ENCODE data around the gene SHANK2. TPM values are rescaled to one million over a fixed set of nuclear protein-coding genes. Genes with fewer than 3 reads are reported as not detected.
A peak's percentile ranks its signal among the peaks of the same experiment; 100 is the strongest.

Gene SHANK2
- total and polyA plus RNA-seq, 11 donors = under 0.01 to 1.5 (median 0.31) TPM; not detected in 5

DNA sequence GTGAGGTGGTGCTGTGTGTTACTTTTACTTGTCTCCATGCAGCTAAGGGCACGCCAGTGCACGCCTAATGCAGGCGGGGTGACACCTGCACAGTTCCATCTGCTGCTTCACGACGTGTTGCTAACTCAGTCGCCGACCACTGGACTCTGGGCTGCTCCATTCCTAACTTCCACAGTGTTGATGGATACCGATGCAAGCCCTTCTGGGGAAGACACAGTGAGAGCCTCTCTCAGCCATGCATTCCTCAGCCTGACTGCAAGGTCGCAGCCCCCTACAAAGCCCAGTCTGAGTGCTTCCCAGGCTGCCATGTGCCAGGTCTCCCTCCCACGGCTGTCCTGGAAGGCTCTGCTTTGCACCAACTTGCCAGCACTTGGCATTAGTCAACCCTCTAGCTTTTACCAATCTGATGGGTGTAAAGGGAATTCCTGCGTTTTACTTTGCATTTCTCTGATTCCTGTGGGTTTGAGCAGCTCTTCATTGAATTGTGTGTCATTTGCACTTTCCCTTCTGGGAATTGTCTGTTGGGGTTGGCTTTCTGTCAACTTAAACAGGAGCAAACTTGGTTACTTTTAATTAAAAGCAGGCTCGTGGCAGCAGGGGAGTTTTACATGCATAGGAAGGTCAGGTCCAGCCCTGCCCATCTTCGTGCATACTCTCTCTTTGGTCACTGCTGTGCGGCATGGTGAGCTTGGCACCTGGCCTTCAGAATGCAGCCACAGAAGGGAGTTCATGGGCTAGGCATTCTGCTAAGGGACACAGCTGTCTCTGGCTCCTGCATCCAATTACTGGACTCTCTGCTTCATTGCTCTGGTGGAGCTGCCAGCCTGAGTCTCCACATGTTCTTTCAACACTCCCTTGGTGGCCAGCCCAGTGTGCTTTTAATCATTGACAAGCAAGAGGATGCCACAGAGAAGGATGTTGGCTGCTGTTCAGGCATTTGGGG is 34.6 kb upstream of the SHANK2 start:
- Histone ChIP-seq H3K4me3 (no peak overlapping the region), H3K4me1 (no peaks in the 10 kb centered on the region), H3K36me3 (no peaks in the 10 kb centered on the region), H3K27me3 (peaks cover 0 to 17% (median 0%) of the 10 kb centered on the region in 9 donors), H3K9me3 (peaks cover 0 to 40% (median 22%) of the 10 kb centered on the region in 12 donors), H3K27ac (no peak overlapping the region)
- intact Hi-C loops (cut with DNase I) = loop anchor here in 1 of 10 donors (10.0 kb wide), 1 partner anchor 58 kb away; no protein-coding TSS in a partner anchor
- 52 to 61% (median 60%) methylated on average over 12 to 14 of the region's 14 CpGs for WGBS, 4 donors
- TF ChIP-seq, protein P1, sequence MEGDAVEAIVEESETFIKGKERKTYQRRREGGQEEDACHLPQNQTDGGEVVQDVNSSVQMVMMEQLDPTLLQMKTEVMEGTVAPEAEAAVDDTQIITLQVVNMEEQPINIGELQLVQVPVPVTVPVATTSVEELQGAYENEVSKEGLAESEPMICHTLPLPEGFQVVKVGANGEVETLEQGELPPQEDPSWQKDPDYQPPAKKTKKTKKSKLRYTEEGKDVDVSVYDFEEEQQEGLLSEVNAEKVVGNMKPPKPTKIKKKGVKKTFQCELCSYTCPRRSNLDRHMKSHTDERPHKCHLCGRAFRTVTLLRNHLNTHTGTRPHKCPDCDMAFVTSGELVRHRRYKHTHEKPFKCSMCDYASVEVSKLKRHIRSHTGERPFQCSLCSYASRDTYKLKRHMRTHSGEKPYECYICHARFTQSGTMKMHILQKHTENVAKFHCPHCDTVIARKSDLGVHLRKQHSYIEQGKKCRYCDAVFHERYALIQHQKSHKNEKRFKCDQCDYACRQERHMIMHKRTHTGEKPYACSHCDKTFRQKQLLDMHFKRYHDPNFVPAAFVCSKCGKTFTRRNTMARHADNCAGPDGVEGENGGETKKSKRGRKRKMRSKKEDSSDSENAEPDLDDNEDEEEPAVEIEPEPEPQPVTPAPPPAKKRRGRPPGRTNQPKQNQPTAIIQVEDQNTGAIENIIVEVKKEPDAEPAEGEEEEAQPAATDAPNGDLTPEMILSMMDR (IDR thresholded peaks at IDR 0.05) = no peak
- TF ChIP-seq POLR2A (IDR thresholded peaks at IDR 0.05) = no peak
- DNase-seq (no peak), ATAC-seq (peak in 1 of 4 donors; percentile 42)

GRCh38 chr11:71285111-71285510 is 32.7 kb upstream of the SHANK2 start:
- ATAC-seq = no peak
- H3K27me3 ChIP-seq = peaks cover 0 to 22% (median 0%) of the 10 kb centered on the region in 9 donors
- no peak overlapping the region for H3K4me3 ChIP-seq
- intact Hi-C loops (cut with DNase I) = loop anchor here in 1 of 10 donors (10.0 kb wide), 1 partner anchor 60 kb away; no protein-coding TSS in a partner anchor
- no peaks in the 10 kb centered on the region for H3K36me3 ChIP-seq
- 71 to 80% (median 78%) methylated on average over 14 of the region's 14 CpGs for WGBS, 4 donors
- TF ChIP-seq POLR2A (IDR thresholded peaks at IDR 0.05) = no peak
- TF ChIP-seq, protein P1 (IDR thresholded peaks at IDR 0.05) = no peak
- no peaks in the 10 kb centered on the region for H3K4me1 ChIP-seq
- no peak for DNase-seq
- no peak overlapping the region for H3K27ac ChIP-seq
- peaks cover 0 to 22% (median 12%) of the 10 kb centered on the region in 12 donors for H3K9me3 ChIP-seq

GRCh38 chr11:71284525-71285092 is 32.2 kb upstream of the SHANK2 start:
- WGBS, 4 donors = 50 to 62% (median 55%) methylated on average over 2 of the region's 2 CpGs
- H3K4me3 ChIP-seq = no peak overlapping the region
- intact Hi-C loops (cut with DNase I) = loop anchor here in 1 of 10 donors (10.0 kb wide), 1 partner anchor 60 kb away; no protein-coding TSS in a partner anchor
- DNase-seq (no peak), ATAC-seq (no peak)
- no peaks in the 10 kb centered on the region for H3K4me1 ChIP-seq
- H3K27me3 ChIP-seq = peaks cover 0 to 23% (median 0%) of the 10 kb centered on the region in 9 donors
- peaks cover 0 to 17% (median 7%) of the 10 kb centered on the region in 12 donors for H3K9me3 ChIP-seq
- no peak overlapping the region for H3K27ac ChIP-seq
- H3K36me3 ChIP-seq = no peaks in the 10 kb centered on the region
- no peak for TF ChIP-seq POLR2A (IDR thresholded peaks at IDR 0.05)
- TF ChIP-seq, protein P1 (IDR thresholded peaks at IDR 0.05) = no peak

DNA sequence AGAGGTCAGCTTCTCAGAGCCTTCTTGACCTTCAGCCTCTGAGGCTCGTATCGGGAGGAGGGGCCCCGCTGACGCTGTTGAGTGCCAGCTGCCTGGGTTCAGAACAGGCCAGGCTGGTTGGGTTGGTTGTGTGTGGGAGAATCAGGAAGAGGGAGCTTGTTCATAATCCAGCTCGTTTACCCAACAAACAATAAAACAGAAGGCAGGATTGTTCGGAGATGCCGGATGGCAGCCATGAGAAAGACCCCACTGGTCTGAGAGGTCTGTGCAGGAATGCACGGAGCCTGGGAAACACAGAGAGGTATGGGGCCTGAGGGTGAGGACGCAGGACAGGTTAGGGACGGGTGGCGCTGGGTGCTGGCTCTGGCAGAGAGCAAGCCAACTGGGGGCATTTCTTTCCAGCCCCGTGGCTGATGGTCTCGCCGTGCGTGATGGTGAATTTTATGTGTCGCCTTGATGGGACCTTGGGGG is 31.6 kb upstream of the SHANK2 start:
- ATAC-seq (no peak), DNase-seq (no peak)
- H3K27ac ChIP-seq = no peak overlapping the region
- H3K9me3 ChIP-seq = peaks cover 0 to 11% (median 2%) of the 10 kb centered on the region in 12 donors
- whole genome bisulfite sequencing, 4 donors = 75 to 82% (median 81%) methylated on average over 15 to 16 of the region's 16 CpGs
- no peaks in the 10 kb centered on the region for H3K36me3 ChIP-seq
- intact Hi-C loops (cut with DNase I) = loop anchor here in 1 of 10 donors (10.0 kb wide), 1 partner anchor 61 kb away; no protein-coding TSS in a partner anchor
- H3K4me3 ChIP-seq = no peak overlapping the region
- peaks cover 0 to 23% (median 0%) of the 10 kb centered on the region in 9 donors for H3K27me3 ChIP-seq
- H3K4me1 ChIP-seq = no peaks in the 10 kb centered on the region
- TF ChIP-seq, protein P1 (IDR thresholded peaks at IDR 0.05) = no peak
- no peak for TF ChIP-seq POLR2A (IDR thresholded peaks at IDR 0.05)
